Measurements from ENCODE around the gene DOCK9. TPM values are rescaled to one million over a fixed set of nuclear protein-coding genes. Genes with fewer than 3 reads are reported as not detected.
A peak's percentile ranks its signal among the peaks of the same experiment; 100 is the strongest.
"Not testable (repeated sequence)": the region's sequence is repeated elsewhere in the genome, so short reads cannot be mapped to it uniquely, and the experiment has no call there.

Gene DOCK9
- total RNA-seq, 1 donor: 44.5 TPM

- H3K36me3 ChIP-seq (ENCODE audit: insufficient read depth, low read length): no peaks in the 10 kb centered on the region
- H3K27me3 ChIP-seq (ENCODE audit: insufficient read depth, low read length): peaks cover 43% of the 10 kb centered on the region
- H4K20me1 ChIP-seq (ENCODE audit: insufficient read depth, low read length): no peaks in the 10 kb centered on the region
- no peak overlapping the region for H3K4me3 ChIP-seq (ENCODE audit: insufficient read depth, low read length)
- H3K9me3 ChIP-seq (ENCODE audit: low read depth, low read length): peaks cover 3% of the 10 kb centered on the region
- H2AFZ ChIP-seq (ENCODE audit: low read length): no peak overlapping the region
- DNase-seq (ENCODE audit: insufficient read length, low spot score, missing footprints): no peak
- no peak overlapping the region for H3K27ac ChIP-seq (ENCODE audit: low read depth, low read length)
- no peak overlapping the region for H3K4me2 ChIP-seq (ENCODE audit: insufficient read depth, low read length)
- H3K4me1 ChIP-seq (ENCODE audit: insufficient read depth, low read length): no peaks in the 10 kb centered on the region
- H3K79me2 ChIP-seq (ENCODE audit: insufficient read depth, low read length): no peaks in the 10 kb centered on the region
- TF ChIP-seq CTCF (IDR thresholded peaks at IDR 0.05; ENCODE audit: extremely low read depth, low read depth, low read length): no peak
Measured at GRCh38 chr13:98755729-98756128, 222.1 kb downstream of the DOCK9 start.

GRCh38 chr13:98755116-98755515, 222.7 kb downstream of the DOCK9 start:
- peaks cover 48% of the 10 kb centered on the region for H3K27me3 ChIP-seq (ENCODE audit: insufficient read depth, low read length)
- H3K4me3 ChIP-seq (ENCODE audit: insufficient read depth, low read length): no peak overlapping the region
- H3K9me3 ChIP-seq (ENCODE audit: low read depth, low read length): peaks cover 3% of the 10 kb centered on the region

GRCh38 chr13:98754468-98754867, 223.4 kb downstream of the DOCK9 start:
- not testable (repeated sequence) for H3K27ac ChIP-seq (ENCODE audit: low read depth, low read length); H2AFZ ChIP-seq (ENCODE audit: low read length); H3K4me3 ChIP-seq (ENCODE audit: insufficient read depth, low read length); H3K36me3 ChIP-seq (ENCODE audit: insufficient read depth, low read length); H4K20me1 ChIP-seq (ENCODE audit: insufficient read depth, low read length); H3K79me2 ChIP-seq (ENCODE audit: insufficient read depth, low read length); H3K4me1 ChIP-seq (ENCODE audit: insufficient read depth, low read length); H3K4me2 ChIP-seq (ENCODE audit: insufficient read depth, low read length); DNase-seq (ENCODE audit: insufficient read length, low spot score, missing footprints); H3K9me3 ChIP-seq (ENCODE audit: low read depth, low read length)
- peaks cover 48% of the 10 kb centered on the region for H3K27me3 ChIP-seq (ENCODE audit: insufficient read depth, low read length)

More at GRCh38 chr13:98755116-98755515, 222.7 kb downstream of the DOCK9 start:
- no peak overlapping the region for H2AFZ ChIP-seq (ENCODE audit: low read length)
- no peak overlapping the region for H3K27ac ChIP-seq (ENCODE audit: low read depth, low read length)
- no peak for TF ChIP-seq CTCF (IDR thresholded peaks at IDR 0.05; ENCODE audit: extremely low read depth, low read depth, low read length)
- no peak overlapping the region for H3K4me2 ChIP-seq (ENCODE audit: insufficient read depth, low read length)
- no peaks in the 10 kb centered on the region for H4K20me1 ChIP-seq (ENCODE audit: insufficient read depth, low read length)
- H3K4me1 ChIP-seq (ENCODE audit: insufficient read depth, low read length): no peaks in the 10 kb centered on the region
- H3K36me3 ChIP-seq (ENCODE audit: insufficient read depth, low read length): no peaks in the 10 kb centered on the region
- no peaks in the 10 kb centered on the region for H3K79me2 ChIP-seq (ENCODE audit: insufficient read depth, low read length)
- peak; percentile 65 for DNase-seq (ENCODE audit: insufficient read length, low spot score, missing footprints)

GRCh38 chr13:98752467-98753290, 225.2 kb downstream of the DOCK9 start, which contains the start of gene SLC15A1:
TSS of gene SLC15A1 (minus strand) at chr13:98752672. CDS start at chr13:98752598, 74 bp downstream.
- peak within 1 kb of the TSS; percentile 65 for H3K4me2 ChIP-seq (ENCODE audit: insufficient read depth, low read length)
- no peak within 1 kb of the TSS for H3K27ac ChIP-seq (ENCODE audit: low read depth, low read length)
- peak within 1 kb of the TSS; percentile 58 for H3K4me3 ChIP-seq (ENCODE audit: insufficient read depth, low read length)
- no peaks in the 10 kb centered on the region for H3K36me3 ChIP-seq (ENCODE audit: insufficient read depth, low read length)
- no peaks in the 10 kb centered on the region for H3K79me2 ChIP-seq (ENCODE audit: insufficient read depth, low read length)
- H3K4me1 ChIP-seq (ENCODE audit: insufficient read depth, low read length): peaks cover 4% of the 10 kb centered on the region
- DNase-seq (ENCODE audit: insufficient read length, low spot score, missing footprints): peak; percentile 60
- TF ChIP-seq CTCF (IDR thresholded peaks at IDR 0.05; ENCODE audit: extremely low read depth, low read depth, low read length): no peak
- peaks cover 3% of the 10 kb centered on the region for H3K9me3 ChIP-seq (ENCODE audit: low read depth, low read length)
- peaks cover 58% of the 10 kb centered on the region for H3K27me3 ChIP-seq (ENCODE audit: insufficient read depth, low read length)
- H4K20me1 ChIP-seq (ENCODE audit: insufficient read depth, low read length): no peaks in the 10 kb centered on the region
- H2AFZ ChIP-seq (ENCODE audit: low read length): peak within 1 kb of the TSS; percentile 68

Measured in osteoblast (primary cell).